HG03039 (cell line): ENCODE results near the gene BDKRB2.

Experiments used
- ATAC-seq: cut with Tn5 transposase; IDR thresholded peaks from one replicate; pipeline ENCODE4 v1.9.1; 2021; ENCODE audit warnings: mild to moderate bottlenecking, moderate library complexity; ENCODE audit not compliant: unreplicated experiment

The BDKRB2 gene

DNA sequence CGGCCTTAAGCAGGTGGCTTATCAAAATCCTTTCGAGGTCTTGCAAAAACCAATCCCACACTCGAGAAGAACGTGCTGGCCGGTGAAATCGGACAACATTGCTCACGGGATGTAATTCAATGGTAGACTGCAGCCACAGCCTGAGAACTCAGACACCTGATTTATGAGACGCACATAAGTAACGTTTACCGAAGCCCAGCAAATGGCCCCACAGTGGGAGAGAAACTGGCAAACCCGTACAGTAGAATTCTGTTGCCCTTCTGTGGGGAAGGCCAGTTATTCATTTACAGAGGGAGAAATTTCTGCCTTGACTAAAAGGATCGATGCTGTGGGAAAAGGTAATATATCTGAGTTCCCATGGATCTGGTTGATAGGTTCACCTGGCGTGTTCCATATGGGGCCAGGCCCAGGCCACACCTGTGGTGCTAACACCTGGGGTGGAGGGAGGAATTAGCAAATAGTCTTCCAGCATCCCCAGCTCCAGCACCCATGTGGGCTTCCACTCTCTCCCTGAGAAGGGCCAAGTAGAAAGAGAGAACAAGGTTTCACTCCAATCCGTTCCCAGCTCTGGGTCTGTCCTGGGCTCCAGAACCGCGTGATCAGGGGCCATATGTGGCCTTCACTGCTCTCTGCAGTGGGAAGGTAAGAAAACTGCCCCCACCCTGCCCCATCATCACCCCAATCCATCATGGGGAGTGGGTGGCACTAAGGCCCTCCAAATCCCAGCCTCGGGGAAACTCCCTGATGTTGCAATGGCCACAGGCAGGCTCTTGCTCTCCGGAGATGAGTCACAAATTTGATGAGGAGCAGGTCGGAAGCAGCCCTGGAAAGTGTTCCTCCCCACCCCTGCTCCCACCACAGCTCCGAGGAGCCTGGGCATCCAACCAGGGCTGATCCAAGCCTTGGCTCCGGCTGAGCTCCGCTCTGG lies 64.1 kb downstream of the BDKRB2 start:
- no peak for ATAC-seq

DNA sequence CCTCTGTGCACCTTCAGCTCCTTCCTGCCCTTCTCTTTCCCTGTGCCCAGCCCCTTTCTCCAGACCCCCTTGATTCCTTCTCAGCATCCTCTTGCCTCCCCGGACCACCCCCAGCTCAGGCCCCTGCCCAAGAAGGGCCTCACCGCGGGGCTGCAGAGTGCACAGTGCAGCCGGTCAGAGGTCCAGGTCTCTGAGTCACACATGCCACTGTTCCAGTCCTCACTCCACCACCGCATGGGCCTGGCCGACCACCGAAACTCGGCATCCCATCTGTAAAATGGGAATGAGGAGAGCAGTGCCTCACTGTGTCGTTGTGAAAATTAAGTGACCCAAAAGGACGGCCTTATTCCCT lies 64.7 kb downstream of the BDKRB2 start:
- no peak for ATAC-seq

DNA sequence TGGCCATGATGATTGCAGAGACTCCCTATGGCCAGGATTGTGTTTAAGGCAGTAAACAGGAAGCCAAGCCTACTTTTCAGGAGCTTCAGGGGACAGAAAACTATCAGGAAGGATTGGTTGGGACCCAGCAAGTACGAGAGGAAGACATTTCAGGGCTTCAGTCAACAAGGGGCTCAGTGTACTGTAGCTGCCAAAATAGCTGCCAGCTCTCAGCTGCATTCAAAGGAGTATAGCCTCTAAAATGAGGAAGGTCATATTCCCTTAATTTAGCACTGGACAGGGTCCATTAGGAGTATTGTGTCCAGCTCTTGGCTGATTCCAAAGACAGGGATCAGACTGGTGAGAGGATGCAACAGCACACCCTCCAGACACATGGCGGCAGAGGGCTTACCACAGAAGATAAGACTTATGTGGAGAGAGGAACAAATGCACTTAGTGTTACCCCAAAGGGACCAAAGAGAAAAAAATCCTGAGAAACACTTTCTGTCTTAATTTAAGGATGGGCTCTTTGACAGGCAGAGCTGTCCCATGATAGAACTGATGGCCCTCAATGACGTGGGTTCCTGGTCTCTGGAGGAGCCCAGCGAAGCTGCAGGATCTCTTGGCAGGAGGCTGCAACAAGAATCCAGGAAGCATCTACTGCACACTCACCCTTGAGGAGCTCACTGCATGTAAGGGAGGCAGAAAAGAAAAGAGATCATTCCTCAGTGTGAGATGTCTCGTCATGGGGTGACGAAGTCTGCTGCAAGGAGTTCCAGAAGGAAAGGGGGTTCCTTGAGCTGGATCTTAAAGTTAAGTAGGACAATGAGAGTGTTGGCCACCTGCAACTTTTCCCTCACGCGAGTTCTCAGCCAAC lies 66.2 kb downstream of the BDKRB2 start:
- no peak for ATAC-seq

DNA sequence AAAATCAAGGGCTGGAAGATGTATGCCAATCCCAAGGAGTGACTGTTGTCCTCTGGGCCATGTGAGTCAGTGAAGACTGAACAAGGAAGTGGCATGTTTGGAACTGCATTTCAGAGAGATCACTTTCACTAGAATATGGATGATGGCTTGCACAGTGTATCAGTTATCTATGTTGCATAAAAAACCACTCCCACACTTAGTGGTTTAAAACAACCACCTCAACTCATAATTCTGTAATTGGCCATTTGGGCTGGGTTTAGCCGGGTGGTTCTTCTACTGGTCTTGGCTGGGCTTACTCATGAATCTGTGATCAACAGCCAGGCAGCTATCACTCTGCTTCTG lies 66.8 kb downstream of the BDKRB2 start:
- ATAC-seq = no peak

DNA sequence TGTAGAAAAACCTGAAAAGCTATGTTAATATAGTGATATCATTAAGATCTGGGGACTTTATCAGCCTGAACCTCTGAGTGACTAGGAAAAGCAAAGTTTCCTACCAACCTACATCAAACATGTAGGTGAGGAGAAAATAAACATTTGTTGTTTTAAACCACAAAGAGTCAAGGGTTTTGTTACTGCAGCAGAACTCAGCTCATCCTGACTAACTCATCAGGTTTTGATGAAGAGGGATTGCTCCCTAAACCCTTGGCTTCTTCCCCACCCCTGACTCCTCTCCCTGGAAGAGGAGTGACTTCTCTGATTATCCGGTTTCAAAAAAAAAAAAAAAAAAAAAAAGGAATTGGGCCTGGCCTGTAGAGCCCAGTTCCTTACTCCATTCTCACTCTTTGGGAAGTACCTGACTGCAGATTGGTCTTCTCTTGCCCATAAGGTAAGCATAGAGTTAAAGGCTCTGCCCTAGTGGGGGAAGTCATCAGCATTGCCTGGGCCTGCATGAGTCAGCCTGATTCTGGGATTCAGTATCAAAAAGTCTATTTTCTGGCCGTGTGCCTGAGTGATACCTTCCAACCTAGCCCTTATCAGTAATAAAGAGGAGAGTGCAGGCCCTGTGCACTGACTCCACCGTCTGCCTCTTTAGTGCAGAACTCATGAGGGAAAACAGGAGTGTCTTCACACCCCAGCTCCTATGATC lies 68.3 kb downstream of the BDKRB2 start:
- no peak for ATAC-seq

DNA sequence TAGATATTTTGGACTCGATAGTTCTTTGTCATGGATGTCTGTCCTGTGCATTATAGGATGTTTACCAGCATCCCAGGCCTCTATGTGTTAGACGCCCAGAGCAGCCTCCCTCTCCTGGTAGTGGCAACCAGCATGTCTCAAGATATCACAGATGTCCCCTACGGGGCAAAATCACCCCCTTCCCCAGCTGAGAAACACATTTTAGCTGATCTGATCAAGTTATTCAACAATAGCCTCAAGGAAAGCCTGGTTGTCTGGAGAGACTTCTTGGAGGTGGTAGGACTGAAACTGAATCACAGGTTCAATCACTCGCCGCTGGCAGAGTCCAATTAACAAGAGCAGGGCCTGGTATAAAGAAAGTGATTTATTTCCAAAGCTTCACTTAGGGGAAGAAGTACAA lies 69.0 kb downstream of the BDKRB2 start:
- no peak for ATAC-seq

DNA sequence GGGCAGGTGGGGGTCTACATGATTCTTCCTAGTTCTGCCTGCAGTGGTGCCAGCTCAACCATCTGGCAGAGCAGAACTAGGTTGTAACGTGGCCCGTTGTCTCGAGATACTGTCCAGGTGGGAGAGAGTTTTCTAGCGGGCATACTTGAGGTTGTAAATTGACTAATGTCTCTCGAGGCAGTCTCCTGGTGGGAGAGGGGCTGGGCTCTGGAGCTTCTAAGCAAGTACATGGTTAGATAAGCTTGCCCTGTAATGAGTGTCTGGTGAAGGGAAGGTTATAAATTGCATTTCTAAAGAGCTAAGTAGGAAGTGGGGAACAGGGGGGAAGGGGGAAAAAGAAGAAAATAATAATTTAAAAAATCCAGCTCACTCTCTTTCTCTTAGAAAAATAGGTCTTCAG lies 69.5 kb downstream of the BDKRB2 start:
- no peak for ATAC-seq

DNA sequence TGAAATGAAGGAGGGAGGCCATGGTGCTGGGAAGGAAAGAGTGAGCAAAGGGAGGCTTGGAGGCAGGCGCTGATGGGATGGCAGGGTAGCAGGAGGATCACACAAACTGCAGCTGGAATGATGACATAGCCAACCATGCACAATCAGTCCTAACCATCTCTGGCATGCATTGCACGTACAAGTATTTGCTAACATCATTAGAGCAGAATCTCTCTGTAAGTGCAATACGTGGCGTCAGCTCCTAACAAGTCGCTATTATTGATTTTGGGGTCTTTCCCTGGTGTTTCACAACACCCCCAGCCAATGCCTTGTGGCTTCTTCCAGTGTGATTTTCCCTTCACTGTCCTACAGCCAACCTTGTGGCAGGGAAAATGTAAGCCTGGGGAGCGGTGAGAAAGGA lies 69.9 kb downstream of the BDKRB2 start:
- no peak for ATAC-seq

DNA sequence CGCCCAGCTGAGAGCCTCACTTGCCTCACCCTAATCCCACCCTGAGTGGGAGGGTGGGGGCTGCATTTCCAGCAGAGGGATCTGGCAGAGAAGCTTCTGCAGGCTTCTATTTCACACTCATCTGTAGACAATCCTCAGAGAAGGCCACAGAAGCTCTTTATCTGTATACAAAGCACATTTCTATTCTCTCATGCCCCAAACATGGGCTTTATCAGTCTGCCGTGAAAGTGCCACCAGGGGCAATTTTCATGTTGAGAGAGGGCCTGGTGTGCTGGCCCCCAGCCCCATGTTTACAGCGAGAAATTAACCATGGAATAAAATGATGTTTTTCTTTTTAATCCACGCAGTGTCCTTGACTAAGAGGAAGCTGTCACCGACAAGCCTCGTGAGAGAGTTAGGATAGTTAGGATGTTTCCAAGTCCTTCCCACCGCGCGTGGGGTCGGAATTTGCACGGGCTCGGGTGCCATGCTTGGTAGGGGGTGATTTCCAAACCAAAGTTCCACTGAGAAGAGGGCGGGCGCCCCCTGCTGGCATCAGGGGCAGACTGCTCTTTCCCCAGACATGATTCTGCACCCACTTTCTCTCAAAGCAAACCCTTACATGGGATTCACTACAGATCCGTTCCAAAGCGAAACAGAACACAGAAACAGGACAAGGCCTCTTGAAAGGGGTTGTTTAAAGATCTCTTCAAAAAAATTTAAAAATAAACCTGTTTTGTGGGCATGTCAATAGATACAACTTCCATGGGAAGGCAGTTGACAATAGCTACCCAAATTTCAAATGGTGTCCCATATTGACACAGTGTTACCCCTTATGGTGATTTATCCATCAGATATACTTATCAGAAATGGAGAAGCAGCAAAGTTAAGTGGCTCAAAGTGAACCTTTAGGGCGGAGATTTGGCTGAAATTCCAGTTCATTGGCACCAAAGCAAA lies 70.8 kb downstream of the BDKRB2 start:
- no peak for ATAC-seq

DNA sequence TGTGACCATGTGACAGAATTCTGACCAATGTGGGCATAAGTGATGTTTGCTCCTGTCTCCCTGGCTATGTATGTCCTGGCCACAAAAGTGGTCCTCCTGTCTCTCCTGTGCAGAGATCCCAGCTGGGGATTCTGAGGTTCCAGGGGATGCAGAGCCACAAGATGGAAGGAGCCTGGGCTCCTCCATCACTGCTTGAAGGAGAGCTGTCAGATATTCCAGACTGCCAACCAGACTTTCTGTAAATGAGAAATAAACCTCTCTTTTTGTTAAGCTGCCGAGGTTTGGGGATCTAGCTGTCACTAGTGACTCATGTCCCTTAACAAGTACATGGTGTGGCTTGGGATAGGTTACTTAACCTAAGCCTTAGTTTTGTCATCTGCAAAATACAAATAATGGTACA lies 73.3 kb downstream of the BDKRB2 start:
- ATAC-seq = no peak

DNA sequence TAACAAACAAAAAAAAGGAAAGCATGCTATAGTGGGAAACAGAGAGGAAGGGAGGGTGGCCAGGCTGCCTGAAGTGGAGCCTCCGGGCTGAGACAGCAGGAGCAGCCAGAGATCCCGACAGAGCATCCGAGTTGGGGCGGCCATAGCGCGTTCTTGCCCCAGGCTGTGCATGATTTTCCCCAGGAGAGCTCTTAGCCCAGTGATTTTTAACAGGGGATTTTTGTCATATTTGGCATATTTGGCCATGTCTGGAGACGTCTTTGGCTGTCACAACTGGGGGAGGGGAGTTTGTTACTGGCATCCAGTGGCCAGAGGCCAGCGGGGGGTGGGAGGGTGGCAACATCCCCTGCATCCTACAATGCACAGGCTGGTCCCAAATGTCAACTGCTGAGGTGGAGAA lies 74.9 kb downstream of the BDKRB2 start:
- ATAC-seq = no peak

DNA sequence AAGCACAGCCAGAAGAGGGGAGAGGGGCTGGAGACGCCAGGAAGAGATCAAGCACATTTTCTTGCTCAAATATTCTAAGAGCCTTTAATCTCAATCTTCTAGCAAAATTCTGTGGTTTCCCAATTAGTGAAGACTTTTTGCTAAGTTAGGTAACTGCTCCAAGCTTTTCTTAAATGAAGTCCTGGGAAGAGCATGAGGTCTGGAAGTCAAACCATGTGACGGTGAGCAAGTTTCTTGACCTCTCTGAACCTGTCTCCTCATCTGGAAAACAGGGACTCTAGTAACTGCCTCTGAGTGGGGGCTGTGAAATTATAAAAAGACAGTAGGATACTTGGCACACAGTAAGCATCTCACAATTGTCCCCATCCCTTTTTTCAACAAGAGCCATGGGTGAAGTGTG lies 75.5 kb downstream of the BDKRB2 start:
- no peak for ATAC-seq

DNA sequence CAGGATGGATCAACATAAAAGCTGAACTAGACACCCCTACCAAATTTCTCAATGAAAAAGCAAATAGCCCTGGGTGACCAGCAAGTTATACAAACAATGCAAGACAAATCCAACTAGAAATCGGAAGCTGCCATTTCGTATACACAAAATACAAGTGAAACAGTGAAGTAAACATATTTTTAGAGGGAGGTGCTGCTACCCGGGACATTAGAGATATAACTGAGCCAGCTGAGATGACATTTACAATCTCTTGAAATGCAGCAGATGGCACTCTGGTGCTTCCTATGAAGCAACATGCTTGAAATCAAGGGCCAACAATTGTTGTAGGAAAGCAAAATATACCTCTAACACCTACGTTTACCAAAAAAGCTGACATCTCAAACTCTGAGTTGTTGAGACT lies 76.8 kb downstream of the BDKRB2 start:
- no peak for ATAC-seq

DNA sequence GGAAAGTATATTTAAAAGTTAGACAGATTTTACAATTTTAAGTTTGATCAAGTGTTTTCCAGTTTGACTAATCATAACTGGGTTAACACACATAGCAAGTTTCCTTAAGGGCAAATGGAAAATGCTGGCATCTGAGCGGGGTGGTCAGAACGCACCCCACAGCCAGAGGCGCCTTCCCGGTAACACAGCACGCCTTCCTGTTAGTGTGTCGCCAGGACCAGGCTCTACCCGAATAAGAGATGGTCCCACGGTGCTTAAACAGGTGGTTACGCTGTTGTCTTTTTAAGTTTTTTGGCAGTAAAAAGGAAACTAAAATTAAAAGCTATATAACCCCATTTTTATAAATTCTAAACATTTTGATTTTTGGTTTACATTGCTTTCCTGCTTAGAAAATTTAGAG lies 79.4 kb downstream of the BDKRB2 start:
- no peak for ATAC-seq

DNA sequence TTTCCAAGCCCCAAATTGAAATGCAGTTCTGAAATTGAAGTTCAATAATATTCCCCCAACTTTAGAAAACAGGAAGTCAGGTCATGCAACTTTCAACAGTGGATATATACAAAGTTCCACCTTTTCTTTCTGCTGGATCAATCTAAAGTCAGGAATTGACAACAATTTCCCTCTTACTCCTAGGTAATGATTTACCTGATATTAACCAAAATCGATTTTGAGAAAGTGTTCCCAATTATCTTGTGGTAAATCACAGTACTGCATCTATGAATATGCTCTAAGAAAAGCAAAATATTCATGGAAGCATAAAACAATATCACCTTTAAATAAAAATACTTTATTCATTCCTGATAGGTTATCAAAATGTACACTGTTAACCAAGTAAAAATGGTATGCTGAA lies 79.8 kb downstream of the BDKRB2 start:
- no peak for ATAC-seq

DNA sequence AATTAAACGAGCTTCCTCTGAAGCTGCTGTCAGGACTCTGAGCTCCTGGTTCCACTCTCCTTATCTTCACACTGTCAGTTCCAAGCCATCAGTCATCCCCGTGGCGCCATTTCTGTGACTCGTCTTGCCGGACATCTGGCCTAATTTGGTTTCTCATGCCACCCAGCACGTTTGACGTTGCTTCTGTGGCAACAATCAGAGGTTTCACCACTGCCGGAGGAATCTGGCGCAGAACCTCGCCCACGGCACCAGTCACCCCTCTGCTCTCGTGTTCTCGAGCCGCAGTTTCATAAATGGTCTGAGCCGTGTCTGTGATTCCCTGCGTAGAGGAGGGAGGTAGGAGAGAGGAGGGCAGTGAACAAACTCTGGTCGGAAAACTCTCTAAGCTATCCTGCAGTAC lies 81.0 kb downstream of the BDKRB2 start:
- ATAC-seq = no peak

DNA sequence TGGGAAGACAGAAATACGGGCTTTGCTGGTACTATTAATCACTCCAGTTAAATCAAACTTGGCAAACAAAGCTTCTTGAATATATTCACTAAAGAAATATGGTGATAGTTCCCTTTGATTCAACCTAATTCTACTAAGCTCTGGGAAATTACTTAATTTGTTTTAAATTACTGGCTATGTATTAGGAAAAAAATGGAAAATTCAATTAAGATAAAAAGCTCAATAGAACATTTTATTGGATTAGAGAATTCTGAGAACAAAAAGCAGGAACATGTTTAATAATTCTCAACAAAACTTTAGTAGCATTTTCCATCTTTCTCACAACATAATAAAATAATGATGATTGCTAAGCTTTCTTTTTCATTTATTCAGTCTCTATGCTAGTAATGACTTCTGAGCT lies 81.6 kb downstream of the BDKRB2 start:
- no peak for ATAC-seq

DNA sequence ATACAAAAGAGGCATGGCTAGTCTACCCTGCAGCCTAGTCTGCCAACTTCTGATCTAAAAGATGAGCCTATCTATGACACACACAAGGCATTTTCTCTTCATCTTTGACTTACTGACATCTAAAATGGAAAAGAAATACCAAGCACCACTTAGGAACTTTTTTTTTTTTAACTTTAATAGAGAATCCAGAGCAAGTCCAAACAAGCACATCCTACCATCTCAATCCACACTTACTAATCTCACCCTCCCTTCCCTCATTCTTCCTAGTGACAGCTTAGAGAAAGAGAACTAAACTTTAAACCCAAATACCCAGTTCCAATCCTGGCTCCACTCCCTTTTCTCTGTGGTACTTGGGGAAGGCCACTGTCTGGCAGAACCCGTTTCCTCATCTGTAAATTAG lies 83.2 kb downstream of the BDKRB2 start:
- no peak for ATAC-seq
